NCI-H2107 (cell line): ENCODE measurements around the gene ZDHHC12.

ENCODE experiments used
- DNase-seq: peaks from one replicate; lab custom pipeline; 2025; lab: John Stamatoyannopoulos, UW

Gene ZDHHC12

DNA sequence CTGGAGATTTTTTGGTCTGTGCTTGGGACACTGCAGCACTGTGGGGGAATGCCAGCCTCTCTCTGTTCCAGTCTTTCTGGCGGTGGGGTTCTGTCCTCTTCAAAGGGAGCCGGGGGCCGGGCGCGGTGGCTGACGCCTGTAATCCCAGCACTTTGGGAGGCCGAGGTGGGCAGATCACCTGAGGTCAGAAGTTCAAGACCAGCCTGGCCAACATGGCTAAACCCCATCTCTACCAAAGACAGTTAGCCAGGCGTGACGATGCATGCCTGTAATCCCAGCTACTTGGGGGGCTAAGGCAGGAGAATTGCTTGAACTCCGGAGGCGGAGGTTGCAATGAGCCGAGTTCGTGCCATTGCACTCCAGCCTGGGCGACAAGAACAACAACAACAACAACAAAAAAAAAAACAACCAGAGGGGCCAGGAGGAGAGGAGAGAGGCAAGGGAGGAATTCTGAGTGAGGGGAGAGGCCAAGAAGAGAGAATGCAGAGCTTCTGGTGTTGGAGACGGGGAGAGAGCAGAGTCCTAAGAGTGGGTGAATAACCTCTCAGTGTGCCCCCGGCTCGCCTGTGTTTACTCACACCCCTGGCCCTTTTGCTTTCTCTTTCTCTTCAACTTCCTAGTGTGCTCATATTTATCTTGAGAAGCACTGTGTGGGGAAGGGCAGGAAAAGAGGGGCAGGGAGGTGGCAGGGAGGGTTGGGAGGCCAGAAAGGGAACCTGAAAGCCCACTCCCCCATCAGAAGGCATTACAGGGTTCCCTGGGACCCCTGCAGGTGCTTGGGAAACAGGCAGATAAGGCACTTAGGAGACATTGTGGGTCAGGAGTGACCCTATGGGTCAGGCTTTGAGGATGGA lies 38.1 kb downstream of the ZDHHC12 start:
- DNase-seq, result no peak

DNA sequence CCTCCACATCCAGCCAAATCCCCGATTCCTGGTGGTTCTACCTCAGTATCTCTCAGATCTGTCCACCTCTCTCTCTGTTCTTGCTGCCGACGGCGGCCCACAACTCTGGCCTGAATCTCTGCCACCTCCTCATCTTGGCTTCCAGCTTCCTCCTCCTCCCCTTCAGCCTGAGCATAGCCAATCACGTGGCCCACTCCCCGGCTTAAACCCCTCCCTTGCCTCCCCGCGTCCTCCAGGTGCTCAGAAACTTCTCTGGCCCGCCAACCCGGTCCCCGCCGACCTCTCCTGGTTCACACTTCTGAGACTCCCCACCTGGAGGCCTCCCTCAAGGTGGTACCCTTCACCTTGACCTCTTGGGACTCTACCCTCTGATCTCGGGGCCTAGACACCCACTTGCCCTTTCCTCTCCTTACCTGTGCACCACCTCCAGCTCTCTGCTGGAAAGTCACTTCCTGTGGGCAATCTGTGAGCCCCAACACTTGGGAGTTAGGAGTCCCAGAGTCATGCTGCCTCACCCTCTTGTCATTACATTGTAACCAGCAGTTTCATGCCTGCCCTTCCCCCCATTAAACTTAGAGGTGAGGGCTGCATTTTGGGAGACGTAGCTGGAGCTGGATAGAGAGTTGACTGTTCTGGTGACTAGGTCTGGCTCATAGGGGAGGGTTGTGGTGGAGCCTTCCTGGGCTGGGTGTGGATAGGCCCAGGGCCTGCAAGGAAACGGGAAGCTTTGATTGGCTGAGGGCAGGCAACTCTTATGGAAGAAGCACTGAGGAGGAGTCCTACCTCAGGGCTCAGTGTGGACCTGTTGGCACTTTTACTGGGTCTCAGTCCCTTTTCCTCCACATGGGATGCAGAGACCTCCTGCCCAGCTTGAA lies 39.4 kb downstream of the ZDHHC12 start:
- no peak for DNase-seq

GRCh38 chr9:128684065-128684324 lies 39.9 kb downstream of the ZDHHC12 start:
- DNase-seq, result no peak

GRCh38 chr9:128683340-128684064 lies 40.4 kb downstream of the ZDHHC12 start:
- no peak for DNase-seq

GRCh38 chr9:128677794-128678193 lies 46.1 kb downstream of the ZDHHC12 start:
- no peak for DNase-seq

DNA sequence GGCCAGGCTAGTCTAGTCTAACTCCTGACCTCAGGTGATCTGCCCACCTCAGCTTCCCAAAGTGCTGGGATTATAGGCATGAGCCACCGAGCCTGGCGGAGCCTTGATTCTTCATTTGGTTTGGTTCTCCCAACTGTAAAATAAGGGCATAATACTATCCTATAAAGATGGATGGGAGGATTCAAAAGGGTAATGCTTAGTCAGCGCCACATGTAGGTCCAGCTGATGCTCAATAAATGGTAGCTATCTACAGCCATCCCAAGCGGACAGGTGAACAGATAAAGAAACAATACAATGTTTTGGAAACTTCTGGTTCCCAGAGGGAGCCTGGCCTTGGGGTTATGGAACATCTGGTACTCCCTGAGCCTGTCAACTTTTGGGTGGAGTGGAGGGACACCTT lies 48.5 kb downstream of the ZDHHC12 start:
- DNase-seq, result no peak
